ENCODE results near the gene C9.
"Not testable (repeated sequence)": the region's sequence is repeated elsewhere in the genome, so short reads cannot be mapped to it uniquely, and the experiment has no call there.

The C9 gene

GRCh38 chr5:39364367-39364766, at the start of gene C9:
Gene C9, minus strand, starts transcription at chr5:39364495. Its CDS starts 31 bp downstream, at chr5:39364464.
- DNase-seq, result no peak

- DNase-seq, result no peak
These were observed 49.5 kb upstream of the C9 start for GRCh38 chr5:39413771-39414170.

- DNase-seq, result no peak
These were observed 48.6 kb upstream of the C9 start for GRCh38 chr5:39412721-39413394.

- DNase-seq, result no peak
These were observed 47.7 kb upstream of the C9 start for GRCh38 chr5:39411985-39412384.

- peak; percentile 17 for DNase-seq
These were observed 46.8 kb upstream of the C9 start for GRCh38 chr5:39411061-39411460.

- DNase-seq, result no peak
These were observed 44.7 kb upstream of the C9 start for GRCh38 chr5:39409033-39409432.

GRCh38 chr5:39405083-39405843, 41.0 kb upstream of the C9 start:
- DNase-seq, result no peak

- DNase-seq, result not testable (repeated sequence)
These were observed 39.5 kb upstream of the C9 start for GRCh38 chr5:39403761-39404160.

GRCh38 chr5:39402140-39402539, 37.8 kb upstream of the C9 start:
- not testable (repeated sequence) for DNase-seq

GRCh38 chr5:39400713-39401578, 36.7 kb upstream of the C9 start:
- peak; percentile 36 for DNase-seq

- peak; percentile 93 for DNase-seq
These were observed 35.1 kb upstream of the C9 start for GRCh38 chr5:39399135-39400036.

GRCh38 chr5:39396843-39397242, 32.5 kb upstream of the C9 start:
- no peak for DNase-seq

GRCh38 chr5:39395521-39395920, 31.2 kb upstream of the C9 start:
- no peak for DNase-seq

- peak; percentile 51 for DNase-seq
These were observed 30.7 kb upstream of the C9 start for GRCh38 chr5:39394946-39395345.

GRCh38 chr5:39390945-39391344, 26.6 kb upstream of the C9 start:
- DNase-seq, result no peak

GRCh38 chr5:39387293-39387692, 23.0 kb upstream of the C9 start:
- no peak for DNase-seq

GRCh38 chr5:39384271-39384670, 20.0 kb upstream of the C9 start:
- DNase-seq, result no peak

GRCh38 chr5:39381376-39381775, 17.1 kb upstream of the C9 start:
- no peak for DNase-seq

- no peak for DNase-seq
These were observed 15.4 kb upstream of the C9 start for GRCh38 chr5:39379693-39380092.

- no peak for DNase-seq
These were observed 13.3 kb upstream of the C9 start for GRCh38 chr5:39377613-39378012.

- peak; percentile 45 for DNase-seq
These were observed 12.0 kb upstream of the C9 start for GRCh38 chr5:39376293-39376714.

- DNase-seq, result peak; percentile 28
These were observed 9.5 kb upstream of the C9 start for GRCh38 chr5:39373791-39374190.

- no peak for DNase-seq
These were observed 7.0 kb upstream of the C9 start for GRCh38 chr5:39371367-39371635.

Data from kidney glomerular epithelial cell (primary cell).